NCI-H748 (cell line): ENCODE measurements around the gene NLRC5.
"Not testable (repeated sequence)": the region's sequence is repeated elsewhere in the genome, so short reads cannot be mapped to it uniquely, and the experiment has no call there.

ENCODE experiments used
- DNase-seq: peaks from one replicate; lab custom pipeline; 2025; ENCODE audit not compliant: unreplicated experiment; lab: John Stamatoyannopoulos, UW

The NLRC5 gene

GRCh38 chr16:57094911-57095310 is 105.6 kb downstream of the NLRC5 start:
- DNase-seq = no peak

GRCh38 chr16:57096192-57096591 is 106.8 kb downstream of the NLRC5 start:
- DNase-seq = no peak

GRCh38 chr16:57096793-57097192 is 107.4 kb downstream of the NLRC5 start:
- DNase-seq = no peak

- no peak for DNase-seq
Observed at GRCh38 chr16:57098188-57098841, 109.0 kb downstream of the NLRC5 start.

- not testable (repeated sequence) for DNase-seq
Observed at GRCh38 chr16:57099965-57100364, 110.6 kb downstream of the NLRC5 start.

- no peak for DNase-seq
Observed at GRCh38 chr16:57100445-57100844, 111.1 kb downstream of the NLRC5 start.

- no peak for DNase-seq
Observed at GRCh38 chr16:57102888-57103851, 113.8 kb downstream of the NLRC5 start.

GRCh38 chr16:57104706-57105105 is 115.3 kb downstream of the NLRC5 start:
- DNase-seq = no peak

- no peak for DNase-seq
Observed at GRCh38 chr16:57105184-57105583, 115.8 kb downstream of the NLRC5 start.

GRCh38 chr16:57106767-57107166 is 117.4 kb downstream of the NLRC5 start:
- DNase-seq = no peak

GRCh38 chr16:57107321-57107922 is 118.1 kb downstream of the NLRC5 start:
- DNase-seq = no peak

GRCh38 chr16:57108432-57108831 is 119.1 kb downstream of the NLRC5 start:
- DNase-seq = no peak

GRCh38 chr16:57109259-57110105 is 120.1 kb downstream of the NLRC5 start:
- DNase-seq = not testable (repeated sequence)

- DNase-seq = no peak
Observed at GRCh38 chr16:57110937-57111336, 121.6 kb downstream of the NLRC5 start.

- DNase-seq = no peak
Observed at GRCh38 chr16:57111420-57111819, 122.1 kb downstream of the NLRC5 start.

GRCh38 chr16:57112403-57113041 is 123.2 kb downstream of the NLRC5 start:
- no peak for DNase-seq

GRCh38 chr16:57113042-57113453 is 123.7 kb downstream of the NLRC5 start:
- DNase-seq = no peak

GRCh38 chr16:57113664-57114063 is 124.3 kb downstream of the NLRC5 start:
- no peak for DNase-seq

GRCh38 chr16:57115168-57115513 is 125.8 kb downstream of the NLRC5 start:
- no peak for DNase-seq

GRCh38 chr16:57115514-57116182 is 126.3 kb downstream of the NLRC5 start:
- DNase-seq = peak; percentile 68
